ENCODE data around the gene CABP4. TPM values are rescaled to one million over a fixed set of nuclear protein-coding genes. Genes with fewer than 3 reads are reported as not detected.

CABP4 gene
- total RNA-seq, 1 experiment from 2014 or later: not detected

DNA sequence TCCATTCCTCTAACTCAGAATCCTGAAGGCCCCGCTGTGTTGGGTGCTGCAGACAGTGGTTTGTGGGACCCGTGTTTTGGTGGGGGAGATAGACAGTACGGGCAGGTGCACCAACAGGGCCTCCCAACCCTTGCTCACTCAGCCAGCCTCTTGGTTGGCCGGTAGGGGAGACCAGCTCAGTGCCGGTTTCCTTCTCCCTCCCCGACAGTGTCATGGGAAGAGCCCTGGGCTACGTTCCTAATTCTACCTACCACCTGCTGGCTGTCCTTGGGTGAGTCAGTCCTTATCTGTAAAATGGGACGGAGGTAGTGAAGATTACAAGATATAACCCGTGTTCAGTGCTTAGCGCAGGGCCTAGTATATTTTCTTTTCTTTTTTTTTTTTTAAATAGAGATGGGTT lies 8.0 kb downstream of the CABP4 start:
- no peak for DNase-seq (ENCODE audit: low read depth, low spot score)
- H3K9ac ChIP-seq (ENCODE audit: low read length): peak overlapping the region; percentile 97
- no peak overlapping the region for H2AFZ ChIP-seq (ENCODE audit: low read depth, low read length, poor library complexity, severe bottlenecking)
- TF ChIP-seq EGR1 (IDR thresholded peaks at IDR 0.05; ENCODE audit: low read depth) (no peak), POLR2AphosphoS5 (IDR thresholded peaks at IDR 0.05; ENCODE audit: low read depth, low read length) (no peak), TCF7L2 (IDR thresholded peaks at IDR 0.05; ENCODE audit: borderline replicate concordance, extremely low read depth, insufficient read depth, insufficient read length) (no peak), SP1 (IDR thresholded peaks at IDR 0.05; ENCODE audit: low read depth) (no peak)
- TF ChIP-seq, protein P1, sequence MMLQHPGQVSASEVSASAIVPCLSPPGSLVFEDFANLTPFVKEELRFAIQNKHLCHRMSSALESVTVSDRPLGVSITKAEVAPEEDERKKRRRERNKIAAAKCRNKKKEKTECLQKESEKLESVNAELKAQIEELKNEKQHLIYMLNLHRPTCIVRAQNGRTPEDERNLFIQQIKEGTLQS (IDR thresholded peaks at IDR 0.05): no peak
- TF ChIP-seq, protein P2, sequence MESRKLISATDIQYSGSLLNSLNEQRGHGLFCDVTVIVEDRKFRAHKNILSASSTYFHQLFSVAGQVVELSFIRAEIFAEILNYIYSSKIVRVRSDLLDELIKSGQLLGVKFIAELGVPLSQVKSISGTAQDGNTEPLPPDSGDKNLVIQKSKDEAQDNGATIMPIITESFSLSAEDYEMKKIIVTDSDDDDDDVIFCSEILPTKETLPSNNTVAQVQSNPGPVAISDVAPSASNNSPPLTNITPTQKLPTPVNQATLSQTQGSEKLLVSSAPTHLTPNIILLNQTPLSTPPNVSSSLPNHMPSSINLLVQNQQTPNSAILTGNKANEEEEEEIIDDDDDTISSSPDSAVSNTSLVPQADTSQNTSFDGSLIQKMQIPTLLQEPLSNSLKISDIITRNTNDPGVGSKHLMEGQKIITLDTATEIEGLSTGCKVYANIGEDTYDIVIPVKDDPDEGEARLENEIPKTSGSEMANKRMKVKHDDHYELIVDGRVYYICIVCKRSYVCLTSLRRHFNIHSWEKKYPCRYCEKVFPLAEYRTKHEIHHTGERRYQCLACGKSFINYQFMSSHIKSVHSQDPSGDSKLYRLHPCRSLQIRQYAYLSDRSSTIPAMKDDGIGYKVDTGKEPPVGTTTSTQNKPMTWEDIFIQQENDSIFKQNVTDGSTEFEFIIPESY (IDR thresholded peaks at IDR 0.05; ENCODE audit: extremely low read depth, insufficient replicate concordance, low read length): no peak
- TF ChIP-seq, protein P3, sequence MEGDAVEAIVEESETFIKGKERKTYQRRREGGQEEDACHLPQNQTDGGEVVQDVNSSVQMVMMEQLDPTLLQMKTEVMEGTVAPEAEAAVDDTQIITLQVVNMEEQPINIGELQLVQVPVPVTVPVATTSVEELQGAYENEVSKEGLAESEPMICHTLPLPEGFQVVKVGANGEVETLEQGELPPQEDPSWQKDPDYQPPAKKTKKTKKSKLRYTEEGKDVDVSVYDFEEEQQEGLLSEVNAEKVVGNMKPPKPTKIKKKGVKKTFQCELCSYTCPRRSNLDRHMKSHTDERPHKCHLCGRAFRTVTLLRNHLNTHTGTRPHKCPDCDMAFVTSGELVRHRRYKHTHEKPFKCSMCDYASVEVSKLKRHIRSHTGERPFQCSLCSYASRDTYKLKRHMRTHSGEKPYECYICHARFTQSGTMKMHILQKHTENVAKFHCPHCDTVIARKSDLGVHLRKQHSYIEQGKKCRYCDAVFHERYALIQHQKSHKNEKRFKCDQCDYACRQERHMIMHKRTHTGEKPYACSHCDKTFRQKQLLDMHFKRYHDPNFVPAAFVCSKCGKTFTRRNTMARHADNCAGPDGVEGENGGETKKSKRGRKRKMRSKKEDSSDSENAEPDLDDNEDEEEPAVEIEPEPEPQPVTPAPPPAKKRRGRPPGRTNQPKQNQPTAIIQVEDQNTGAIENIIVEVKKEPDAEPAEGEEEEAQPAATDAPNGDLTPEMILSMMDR (IDR thresholded peaks at IDR 0.05 in 2 of 3, conservative IDR thresholded peaks at IDR 0.05 in 1 of 3; ENCODE audit: borderline replicate concordance in 1 of 3, insufficient read depth in 1 of 3, low read depth in 2 of 3, low read length in 2 of 3): no peak
- no peaks in the 10 kb centered on the region for H4K20me1 ChIP-seq (ENCODE audit: insufficient read depth)
- no peaks in the 10 kb centered on the region for H3K36me3 ChIP-seq (ENCODE audit: control insufficient read depth in 1 of 2, insufficient read depth in 2 of 2, low read length in 2 of 2)
- H3K9me2 ChIP-seq (ENCODE audit: insufficient read depth): no peaks in the 10 kb centered on the region
- H3K27me3 ChIP-seq (ENCODE audit: insufficient read depth, low read length): no peaks in the 10 kb centered on the region
- RAD21 ChIA-PET (ENCODE audit: low non-redundant PET in 1 of 2, low total read pairs in 2 of 2, uncharacterized antibody in 2 of 2, unreplicated experiment in 2 of 2): no interaction called here
- intact Hi-C loops (cut with micrococcal nuclease): no loop called here
- no peaks in the 10 kb centered on the region for H3K9me3 ChIP-seq (ENCODE audit: control insufficient read depth in 1 of 2, insufficient read depth in 1 of 2, low read depth in 1 of 2, low read length in 2 of 2)
- no peak for ATAC-seq
- H3K4me2 ChIP-seq (ENCODE audit: low read length): peak overlapping the region; percentile 100
- POLR2A ChIA-PET: no interaction called here
- H3K27ac ChIP-seq (ENCODE audit: low read depth, low read length): peak overlapping the region; percentile 98
- H3K79me2 ChIP-seq (ENCODE audit: insufficient read depth, low read length): peaks cover 9% of the 10 kb centered on the region; the same call in 1 of the 2 replicates
- CTCF ChIA-PET: no interaction called here
- 0 out of 4 replicates have a peak overlapping the region, but pooled peaks of 1 of the 2 experiments have one; percentile 96 for H3K4me3 ChIP-seq (replicated peaks in 1 of 2; ENCODE audit: low read depth in 1 of 2, low read length in 2 of 2)
- H3K4me1 ChIP-seq (ENCODE audit: control insufficient read depth in 1 of 2, insufficient read depth in 2 of 2, low read length in 2 of 2): peaks cover 35 to 51% of the 10 kb centered on the region in 2 experiments
- BruUV-seq (replicated peaks): no TSS peak

Data from HCT116 (cell line).